Central memory CD4-positive, alpha-beta T cell (primary cell): ENCODE measurements around the gene TWIST1.

Experiments
- DNase-seq: peaks from one replicate; pipeline ENCODE4 v3.0.0; 2022

Gene TWIST1

DNA sequence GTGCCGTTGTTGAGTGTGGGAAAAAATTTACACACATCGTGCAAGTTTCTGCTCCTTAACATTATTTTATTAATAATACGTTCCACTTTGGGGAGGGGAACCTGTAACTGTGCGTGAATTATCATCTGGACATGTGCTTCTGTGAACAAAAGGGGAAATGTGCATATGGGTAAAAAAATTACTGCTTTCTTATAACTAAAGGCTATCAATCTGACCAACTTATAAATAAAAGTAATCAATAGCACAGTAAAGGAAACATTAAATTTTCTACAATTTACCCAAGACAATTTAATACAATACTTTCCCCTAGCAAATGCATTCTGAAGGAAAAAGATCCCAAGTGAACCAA, 4.5 kb downstream of the TWIST1 start:
- no peak for DNase-seq

DNA sequence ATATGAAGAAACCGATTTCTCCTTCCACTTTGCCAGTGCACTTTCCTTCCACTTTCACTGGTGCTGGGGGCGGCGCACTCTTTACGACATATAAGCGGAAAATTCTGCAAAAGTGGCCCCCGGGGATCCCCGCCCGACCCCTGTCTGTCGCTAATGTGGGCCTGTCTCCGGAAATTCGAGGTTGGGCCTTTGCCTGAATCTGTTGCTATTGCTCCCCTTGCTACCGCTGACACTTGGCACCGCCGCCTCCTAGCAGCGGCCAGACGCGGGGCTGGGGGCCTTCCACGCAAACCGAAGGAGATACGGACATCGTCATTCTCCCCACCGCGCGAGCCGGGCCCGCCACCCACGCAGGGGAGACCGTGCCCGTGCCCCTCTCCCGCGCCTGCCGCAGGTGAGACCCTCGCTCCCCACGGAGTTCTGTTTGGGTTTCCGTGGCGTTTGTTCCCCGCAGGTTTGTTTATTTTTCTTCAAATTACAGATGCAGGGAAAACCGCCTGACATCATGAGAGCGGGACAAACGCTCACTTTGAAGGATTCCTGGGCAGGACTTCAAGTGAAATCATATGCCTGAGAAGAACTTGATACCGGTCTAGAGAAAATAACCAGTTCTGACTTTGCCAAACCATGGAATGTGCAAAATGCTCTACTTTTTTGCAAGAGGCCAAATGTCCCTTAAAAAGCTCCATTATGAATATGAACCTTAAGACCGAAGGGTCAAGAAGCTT, 5.0 kb downstream of the TWIST1 start:
- DNase-seq = no peak

- no peak for DNase-seq
These were observed 5.8 kb downstream of the TWIST1 start for GRCh38 chr7:19111474-19112273.

DNA sequence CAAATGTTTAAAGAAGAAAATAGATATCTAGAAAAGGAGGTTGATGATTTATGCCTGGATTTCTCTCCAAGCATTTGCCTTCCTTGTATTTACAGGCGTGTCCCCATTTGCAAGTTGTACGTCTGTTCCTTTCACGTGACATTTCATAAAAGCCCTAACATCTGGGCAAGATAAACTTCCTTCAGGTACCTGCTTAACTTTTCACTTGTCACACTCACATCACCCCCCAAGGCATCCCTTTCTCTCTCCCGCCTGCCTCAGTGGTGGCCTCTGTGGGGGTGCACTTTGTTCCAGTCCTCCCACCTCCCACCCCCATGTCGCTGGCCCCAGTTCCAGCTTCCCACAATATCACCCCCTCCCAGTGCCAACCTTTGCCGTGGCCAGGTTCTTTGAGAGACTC, 6.7 kb downstream of the TWIST1 start:
- DNase-seq = no peak

DNA sequence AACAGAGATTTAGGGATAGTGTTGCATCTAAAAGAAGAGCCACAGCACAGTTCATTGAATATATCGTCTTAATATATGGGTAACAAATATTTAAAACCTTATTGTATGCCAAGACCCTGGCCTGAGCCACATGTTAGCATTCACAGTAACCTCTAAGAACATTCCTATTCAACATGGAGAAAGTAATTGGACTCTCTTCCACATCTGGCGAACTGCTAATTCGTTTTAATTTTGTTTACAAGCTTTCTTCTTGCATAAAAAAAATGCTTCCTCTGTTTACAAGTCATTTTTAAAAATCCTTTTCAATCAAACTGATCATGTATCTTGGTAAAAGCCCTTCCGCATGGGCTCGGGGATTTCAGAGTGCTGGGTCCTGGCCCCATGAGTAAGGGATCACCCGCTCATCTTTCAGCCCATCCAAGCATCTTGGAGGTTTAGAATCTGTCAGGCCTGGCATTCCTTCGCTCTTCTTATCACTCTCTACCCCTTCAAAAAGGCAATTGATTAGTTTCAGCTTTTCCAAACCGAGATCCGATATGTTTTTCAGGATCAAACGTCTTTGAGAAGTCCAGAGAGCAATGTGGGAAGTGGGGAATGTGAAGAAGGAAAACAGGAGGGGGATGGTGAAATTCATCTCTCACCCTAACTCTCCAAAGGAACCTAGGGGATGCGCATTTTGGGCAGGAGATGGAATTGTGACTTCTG, 7.3 kb downstream of the TWIST1 start:
- no peak for DNase-seq

DNA sequence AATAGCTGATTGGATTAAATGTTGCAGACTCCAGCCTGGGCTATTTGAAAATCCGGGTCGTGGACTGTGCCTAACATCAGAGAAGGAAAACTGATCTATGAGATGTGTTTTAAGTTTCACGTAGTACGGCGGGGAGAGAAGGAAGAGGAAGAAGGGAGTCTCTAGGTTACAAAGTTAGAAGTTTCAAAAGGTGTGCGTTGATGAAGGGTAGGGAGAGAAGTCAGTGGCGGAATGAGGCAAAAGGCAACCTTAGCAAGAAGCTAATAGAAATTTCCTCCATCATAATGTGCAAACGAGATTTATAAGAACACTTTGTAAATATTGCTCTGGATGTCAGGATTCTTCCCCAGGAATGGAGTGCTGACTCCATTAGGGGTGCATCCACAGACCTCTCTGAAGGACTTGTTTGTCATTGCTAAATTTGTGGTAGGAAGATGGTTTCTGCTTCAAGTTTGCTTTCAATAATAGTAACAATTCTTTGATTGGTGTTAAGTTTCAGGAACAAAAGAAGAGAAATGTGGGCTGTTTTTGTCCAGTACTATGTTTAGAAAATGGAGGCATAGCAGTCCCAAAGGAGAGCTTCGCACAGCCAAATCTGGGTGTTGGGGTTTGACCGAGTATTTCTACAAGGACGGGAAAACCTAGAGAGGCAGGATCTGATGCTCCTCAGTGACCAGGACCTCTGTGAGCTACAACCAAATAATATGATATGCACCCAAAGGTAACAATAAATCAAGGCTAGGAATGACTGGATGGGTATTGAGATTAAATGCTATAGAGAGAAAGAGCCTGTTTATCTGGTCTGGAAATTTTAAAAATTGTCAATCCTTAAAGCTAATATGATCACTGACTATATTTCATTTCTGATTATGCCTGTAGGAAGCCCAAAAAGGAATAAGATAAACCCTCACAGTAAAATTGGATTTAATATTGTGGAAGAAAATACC, 8.2 kb downstream of the TWIST1 start:
- no peak for DNase-seq

- no peak for DNase-seq
These were observed 9.9 kb downstream of the TWIST1 start for GRCh38 chr7:19107356-19108146.

GRCh38 chr7:19107081-19107355, 10.4 kb downstream of the TWIST1 start:
- DNase-seq = no peak

- DNase-seq = no peak
These were observed 11.0 kb downstream of the TWIST1 start for GRCh38 chr7:19106241-19107080.

DNA sequence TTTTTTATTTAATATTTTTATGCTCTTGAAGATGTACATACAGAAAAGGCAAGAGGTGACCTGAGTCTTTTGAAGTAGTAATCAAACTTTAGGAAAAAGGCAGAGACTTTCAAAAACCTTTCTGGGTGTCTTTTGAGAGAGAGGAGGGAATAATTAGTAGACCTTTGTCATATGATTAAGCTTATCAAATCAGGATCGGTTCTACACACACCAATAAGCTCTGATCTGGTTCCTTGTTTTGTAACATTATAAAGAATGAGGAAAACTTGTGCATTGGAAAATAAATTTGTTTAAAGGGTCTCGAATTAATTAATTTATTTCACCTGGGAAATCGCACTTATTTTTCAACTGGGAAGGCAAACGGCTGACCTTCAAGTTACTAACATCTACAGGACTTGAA, 11.9 kb downstream of the TWIST1 start:
- DNase-seq = no peak

DNA sequence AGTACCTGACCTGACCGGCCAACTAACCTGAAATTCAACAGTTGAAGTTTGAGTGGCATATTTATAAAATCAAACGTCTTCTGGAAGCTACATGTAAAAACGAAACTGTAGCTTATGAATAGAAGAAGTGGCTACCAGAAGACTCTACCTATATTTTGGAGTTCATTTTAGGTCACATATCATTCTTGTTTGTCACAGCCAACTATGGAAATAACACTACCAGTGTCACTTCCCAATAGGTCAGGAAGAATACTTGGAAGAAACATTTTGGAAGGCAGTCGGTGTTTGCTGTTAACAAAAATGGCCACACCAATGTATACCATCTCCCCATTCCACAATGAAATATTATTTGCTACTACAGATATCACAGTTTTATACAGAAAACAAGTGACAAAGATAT, 12.6 kb downstream of the TWIST1 start:
- DNase-seq = no peak

DNA sequence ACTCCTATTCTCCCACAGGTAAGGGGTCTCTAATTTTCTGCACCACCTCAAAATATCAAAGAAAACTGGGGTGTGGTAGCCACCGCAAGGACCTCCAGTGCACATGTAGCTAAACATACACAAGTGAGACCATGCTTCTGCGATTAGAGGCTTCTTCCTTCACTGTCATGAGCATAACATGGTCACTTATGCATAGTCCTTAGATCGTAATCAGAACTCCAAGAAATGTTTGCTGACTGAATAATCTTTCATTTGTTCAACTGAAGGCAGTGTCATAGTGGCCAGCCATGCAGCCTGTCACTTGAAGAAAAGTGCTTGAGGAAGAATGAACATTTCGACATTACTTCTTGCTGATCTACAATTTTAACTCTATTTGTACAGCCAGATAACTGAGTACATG, 14.6 kb downstream of the TWIST1 start:
- DNase-seq = no peak

DNA sequence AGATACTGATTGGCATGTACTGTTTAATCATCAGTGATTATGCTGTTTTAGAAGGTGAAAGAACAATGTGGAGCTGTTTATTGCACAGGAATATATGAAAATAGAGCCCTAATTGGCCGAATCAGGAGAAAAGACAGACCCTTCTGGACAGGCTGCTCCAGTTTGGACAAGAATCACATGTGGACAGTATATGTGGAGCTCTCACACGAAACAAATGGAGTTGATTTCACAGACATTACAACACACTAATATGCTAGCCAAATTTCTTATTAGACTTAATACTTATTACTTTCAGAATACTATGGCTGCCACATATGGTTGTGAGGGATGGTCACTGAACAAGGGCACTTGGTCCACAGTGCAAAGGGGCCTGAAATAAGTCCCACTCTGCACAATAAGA, 15.5 kb downstream of the TWIST1 start:
- DNase-seq = no peak

GRCh38 chr7:19101472-19101871, 16.0 kb downstream of the TWIST1 start:
- no peak for DNase-seq

DNA sequence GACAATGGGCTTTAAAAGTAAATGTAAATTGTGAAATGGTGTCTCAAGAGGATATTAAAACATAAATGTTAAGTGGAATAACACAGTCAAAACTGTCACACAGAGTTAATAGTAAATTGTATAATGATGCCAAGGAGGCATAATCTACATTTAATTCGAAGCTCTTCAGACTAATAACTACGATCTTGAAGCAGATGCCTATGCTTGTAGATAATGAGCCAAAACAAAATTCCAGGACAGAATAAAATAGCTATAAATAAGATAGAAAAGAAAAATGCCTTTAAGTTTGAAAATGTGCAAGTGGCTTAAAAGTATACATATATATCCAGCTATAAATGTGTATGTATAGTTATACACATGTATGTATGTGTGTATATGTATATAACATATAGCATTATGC, 17.5 kb downstream of the TWIST1 start:
- no peak for DNase-seq

DNA sequence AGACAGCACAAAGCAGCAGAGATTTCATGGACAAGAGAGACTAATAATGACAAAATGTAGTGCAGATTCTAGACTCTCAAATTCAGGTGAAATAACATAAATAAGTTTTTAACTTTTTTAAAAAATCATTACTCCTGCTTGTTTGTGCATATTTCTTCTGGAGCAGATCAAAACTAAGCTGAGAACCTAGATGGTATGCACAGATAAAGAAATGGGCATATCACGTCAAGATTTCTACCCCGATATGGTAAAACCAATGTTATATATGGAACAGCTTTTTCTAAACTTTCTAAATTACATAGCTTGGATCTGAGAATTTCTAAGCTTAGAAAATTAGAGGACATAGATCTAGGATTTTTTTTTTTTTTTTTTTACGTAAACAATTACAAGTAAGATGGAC, 18.2 kb downstream of the TWIST1 start:
- no peak for DNase-seq

DNA sequence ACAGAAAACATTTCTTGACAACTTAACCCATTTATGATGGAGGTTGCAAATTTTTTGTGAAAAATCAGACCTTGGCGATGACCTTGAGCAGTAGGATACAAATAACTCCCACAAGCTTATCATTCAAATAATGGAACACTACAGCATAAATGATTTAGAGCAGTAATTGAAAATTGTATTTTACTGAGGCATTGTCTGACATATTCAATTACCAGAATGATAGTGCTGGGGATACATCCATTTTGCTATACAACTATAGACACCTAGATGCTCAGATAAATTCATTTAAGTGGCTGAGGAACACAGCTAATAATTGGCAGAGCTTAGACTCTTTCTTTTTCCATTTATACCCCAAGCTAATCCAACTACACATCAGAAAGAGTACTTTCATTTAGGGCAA, 18.9 kb downstream of the TWIST1 start:
- no peak for DNase-seq

DNA sequence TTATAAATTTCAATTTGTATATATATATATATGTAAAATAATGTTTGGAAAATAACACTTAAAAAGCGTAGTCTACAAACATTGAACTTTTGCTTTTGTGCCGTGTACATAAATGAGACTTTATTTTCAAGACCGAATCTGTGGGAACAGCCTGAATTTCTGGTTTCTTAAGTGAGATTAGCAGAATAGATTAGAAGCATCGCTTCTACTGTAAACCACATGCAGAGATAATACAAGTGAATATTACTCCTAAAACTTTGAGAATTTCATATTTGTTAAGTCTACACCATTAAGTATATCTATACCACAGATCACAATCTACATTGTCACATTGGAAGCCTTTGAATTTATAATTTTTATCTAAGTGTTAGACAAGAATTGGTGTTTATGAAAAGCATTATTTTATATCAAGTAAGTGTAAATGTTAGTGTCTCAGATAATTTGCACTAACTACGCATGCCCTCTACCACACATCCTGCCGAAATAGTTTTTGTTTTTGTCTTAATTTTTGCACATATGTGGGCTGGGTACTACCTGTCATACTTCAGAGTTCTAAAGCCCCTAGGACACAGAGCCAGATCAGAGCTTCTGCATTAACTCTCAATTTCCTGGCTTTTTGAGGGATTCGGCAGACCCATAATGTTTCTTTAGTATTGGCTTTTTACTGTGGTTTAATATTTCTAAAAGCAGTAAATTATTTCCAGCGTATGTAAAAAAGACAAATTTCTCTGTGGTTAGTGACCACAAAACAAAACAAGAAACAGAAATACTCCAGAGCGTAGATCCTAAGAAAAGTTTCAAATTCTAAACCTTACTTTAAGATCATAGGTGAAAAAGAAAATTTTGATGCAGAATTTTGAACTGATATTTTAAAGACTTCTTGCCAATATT, 20.0 kb downstream of the TWIST1 start:
- no peak for DNase-seq

DNA sequence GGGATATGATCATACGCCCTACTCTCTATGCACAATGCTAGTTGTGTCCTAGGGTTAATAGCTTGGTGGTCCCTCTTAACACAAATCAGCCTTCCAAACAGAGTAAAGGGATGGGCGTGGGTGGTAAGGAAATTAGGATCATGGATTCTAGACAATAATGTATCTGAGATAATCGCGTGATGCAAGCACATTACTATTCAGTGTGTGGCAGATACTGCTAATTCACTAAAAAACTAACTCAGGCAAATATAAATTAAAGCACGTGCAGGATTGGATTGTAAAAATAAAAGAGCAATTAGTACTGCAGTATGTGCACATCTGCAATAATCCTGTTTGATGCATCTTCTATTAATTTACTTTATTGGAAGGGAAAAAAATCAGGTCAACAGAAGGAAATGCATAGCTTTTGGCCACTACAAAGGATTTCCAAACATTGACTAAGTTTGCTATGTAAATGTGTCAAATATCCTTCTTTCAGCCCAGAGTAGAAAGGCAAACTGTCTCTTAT, 22.0 kb downstream of the TWIST1 start:
- DNase-seq = no peak
